DOHH2 (cell line): Measurements from ENCODE around the gene ADAMTS9.

ENCODE experiments used
- H3F3A ChIP-seq: fragments of 200-600 bp; sonication (generic), shearing (Covaris generic); 2 replicates; pipeline ENCODE4 v1.6.0; 2016; ENCODE audit warnings: antibody characterized with exemption, mild to moderate bottlenecking; ENCODE audit not compliant: control insufficient read depth, insufficient read depth
- H3K27ac ChIP-seq: fragments of 200-600 bp; sonication (generic); 2 replicates; pipeline ENCODE4 v1.5.1; 2014; ENCODE audit warnings: low read depth, mild to moderate bottlenecking, low read length, moderate library complexity
- H3K27me3 ChIP-seq: fragments of 200-600 bp; sonication (generic); 2 replicates; pipeline ENCODE4 v1.6.1; 2014; ENCODE audit warnings: mild to moderate bottlenecking, low read length, mixed read lengths; ENCODE audit not compliant: control insufficient read depth
- H3K36me3 ChIP-seq: fragments of 200-600 bp; sonication (generic); 2 replicates; pipeline ENCODE4 v1.6.1; 2014; ENCODE audit warnings: mild to moderate bottlenecking, low read length, moderate library complexity, mixed read lengths; ENCODE audit not compliant: control insufficient read depth
- H3K4me1 ChIP-seq: fragments of 200-600 bp; sonication (generic); 2 replicates; pipeline ENCODE4 v1.6.1; 2014; ENCODE audit warnings: mild to moderate bottlenecking, low read length, mixed read lengths; ENCODE audit not compliant: control insufficient read depth
- H3K4me2 ChIP-seq: fragments of 200-600 bp; sonication (generic); 2 replicates; pipeline ENCODE4 v1.6.0; 2014; ENCODE audit warnings: mild to moderate bottlenecking, low read length, moderate library complexity
- H3K4me3 ChIP-seq: fragments of 200-600 bp; sonication (generic); 2 replicates; pipeline ENCODE4 v1.5.1; 2014; ENCODE audit warnings: mild to moderate bottlenecking, low read length, mixed read lengths
- H3K79me2 ChIP-seq: fragments of 200-600 bp; sonication (generic); 2 replicates; pipeline ENCODE4 v1.6.1; 2014; ENCODE audit warnings: mild to moderate bottlenecking, low read length, mixed read lengths; ENCODE audit not compliant: control insufficient read depth
- H3K9me2 ChIP-seq: fragments of 200-600 bp; sonication (generic); replicated peaks from 2 replicates; pipeline ENCODE4 v1.6.1; 2014; ENCODE audit warnings: mild to moderate bottlenecking, low read length, mixed read lengths; ENCODE audit not compliant: control insufficient read depth
- H3K9me3 ChIP-seq: fragments of 200-600 bp; sonication (generic); 2 replicates; pipeline ENCODE4 v1.6.1; 2014; ENCODE audit warnings: antibody characterized with exemption, low read length, mixed read lengths; ENCODE audit not compliant: control insufficient read depth, insufficient read depth
- H4K20me1 ChIP-seq: fragments of 200-600 bp; sonication (generic); 2 replicates; pipeline ENCODE4 v1.6.0; 2014; ENCODE audit warnings: low read depth, mild to moderate bottlenecking, antibody characterized with exemption, low read length, moderate library complexity; ENCODE audit not compliant: control insufficient read depth, insufficient read depth
- EZH2phosphoT487 ChIP-seq: fragments of 200-600 bp; sonication (generic); IDR thresholded peaks from 2 replicates; pipeline ENCODE4 v1.6.1; 2017; ENCODE audit warnings: borderline replicate concordance, mild to moderate bottlenecking, antibody characterized with exemption, low read length, moderate library complexity, mixed read lengths
- TF ChIP-seq, protein P1 (sequence below): fragments of 200-600 bp; sonication (generic); IDR thresholded peaks from one replicate; pipeline ENCODE4 v1.5.1; 2014; ENCODE audit warnings: antibody characterized with exemption, mild to moderate bottlenecking, low read depth, low read length; ENCODE audit not compliant: poor library complexity, severe bottlenecking

Gene ADAMTS9

DNA sequence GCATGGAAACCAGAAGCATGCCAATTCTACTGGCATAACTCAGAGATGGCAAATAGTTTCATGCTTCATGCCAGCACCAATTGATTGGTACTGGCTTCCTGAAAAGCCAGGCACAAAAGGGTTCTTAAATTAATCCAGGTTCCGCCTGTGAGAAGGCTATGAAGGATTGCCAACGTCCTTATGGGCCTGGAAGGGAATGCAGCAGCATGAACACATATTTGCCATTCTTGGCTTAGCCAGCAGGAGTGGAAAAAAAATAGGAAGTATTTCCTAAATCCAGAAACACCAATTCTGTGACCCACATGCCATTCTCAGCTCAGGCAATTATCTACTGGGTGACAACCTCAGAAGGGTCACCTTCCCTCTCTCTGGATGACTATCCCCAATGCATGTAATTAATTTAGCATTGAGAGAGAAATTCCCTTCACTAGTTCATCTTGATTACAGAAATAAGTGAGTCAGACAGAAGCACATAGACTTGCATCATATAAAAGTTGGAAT, 36.0 kb downstream of the ADAMTS9 start:
- Histone ChIP-seq H3K9me3 (no peaks in the 10 kb centered on the region), H3F3A (no peaks in the 10 kb centered on the region), H3K4me3 (no peak overlapping the region), H3K4me1 (no peaks in the 10 kb centered on the region), H3K27ac (no peak overlapping the region), H3K36me3 (no peaks in the 10 kb centered on the region), H3K27me3 (no peaks in the 10 kb centered on the region), H3K9me2 (no peaks in the 10 kb centered on the region), H3K4me2 (no peak overlapping the region), H3K79me2 (no peaks in the 10 kb centered on the region), H4K20me1 (no peaks in the 10 kb centered on the region)
- TF ChIP-seq EZH2phosphoT487, result no peak
- TF ChIP-seq, protein P1, sequence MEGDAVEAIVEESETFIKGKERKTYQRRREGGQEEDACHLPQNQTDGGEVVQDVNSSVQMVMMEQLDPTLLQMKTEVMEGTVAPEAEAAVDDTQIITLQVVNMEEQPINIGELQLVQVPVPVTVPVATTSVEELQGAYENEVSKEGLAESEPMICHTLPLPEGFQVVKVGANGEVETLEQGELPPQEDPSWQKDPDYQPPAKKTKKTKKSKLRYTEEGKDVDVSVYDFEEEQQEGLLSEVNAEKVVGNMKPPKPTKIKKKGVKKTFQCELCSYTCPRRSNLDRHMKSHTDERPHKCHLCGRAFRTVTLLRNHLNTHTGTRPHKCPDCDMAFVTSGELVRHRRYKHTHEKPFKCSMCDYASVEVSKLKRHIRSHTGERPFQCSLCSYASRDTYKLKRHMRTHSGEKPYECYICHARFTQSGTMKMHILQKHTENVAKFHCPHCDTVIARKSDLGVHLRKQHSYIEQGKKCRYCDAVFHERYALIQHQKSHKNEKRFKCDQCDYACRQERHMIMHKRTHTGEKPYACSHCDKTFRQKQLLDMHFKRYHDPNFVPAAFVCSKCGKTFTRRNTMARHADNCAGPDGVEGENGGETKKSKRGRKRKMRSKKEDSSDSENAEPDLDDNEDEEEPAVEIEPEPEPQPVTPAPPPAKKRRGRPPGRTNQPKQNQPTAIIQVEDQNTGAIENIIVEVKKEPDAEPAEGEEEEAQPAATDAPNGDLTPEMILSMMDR, result no peak

DNA sequence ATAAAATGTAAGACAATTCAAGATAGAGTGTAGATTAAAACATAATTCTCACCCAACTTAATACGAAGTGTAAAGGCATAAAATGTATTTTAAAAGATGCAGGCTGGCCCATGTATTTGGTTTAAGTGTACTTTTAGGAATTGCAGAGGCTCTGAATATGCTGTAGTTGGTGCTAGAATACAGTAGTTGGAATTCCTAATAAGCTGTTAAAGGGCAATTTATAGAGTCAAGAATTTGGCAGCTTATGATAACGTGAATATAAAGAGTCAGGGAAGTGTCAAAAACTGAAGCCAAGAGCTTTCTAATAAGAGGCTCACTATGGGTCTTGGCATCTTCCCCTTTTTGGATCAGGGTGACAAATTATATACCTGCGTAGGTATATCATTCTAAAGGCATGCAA, 36.5 kb downstream of the ADAMTS9 start:
- Histone ChIP-seq H3K9me3 (no peaks in the 10 kb centered on the region), H3K79me2 (no peaks in the 10 kb centered on the region), H3F3A (no peaks in the 10 kb centered on the region), H3K36me3 (no peaks in the 10 kb centered on the region), H3K9me2 (no peaks in the 10 kb centered on the region), H4K20me1 (no peaks in the 10 kb centered on the region), H3K4me2 (no peak overlapping the region), H3K4me1 (no peaks in the 10 kb centered on the region), H3K27ac (no peak overlapping the region), H3K27me3 (no peaks in the 10 kb centered on the region), H3K4me3 (no peak overlapping the region)
- TF ChIP-seq EZH2phosphoT487, result no peak
- TF ChIP-seq, protein P1, result no peak

DNA sequence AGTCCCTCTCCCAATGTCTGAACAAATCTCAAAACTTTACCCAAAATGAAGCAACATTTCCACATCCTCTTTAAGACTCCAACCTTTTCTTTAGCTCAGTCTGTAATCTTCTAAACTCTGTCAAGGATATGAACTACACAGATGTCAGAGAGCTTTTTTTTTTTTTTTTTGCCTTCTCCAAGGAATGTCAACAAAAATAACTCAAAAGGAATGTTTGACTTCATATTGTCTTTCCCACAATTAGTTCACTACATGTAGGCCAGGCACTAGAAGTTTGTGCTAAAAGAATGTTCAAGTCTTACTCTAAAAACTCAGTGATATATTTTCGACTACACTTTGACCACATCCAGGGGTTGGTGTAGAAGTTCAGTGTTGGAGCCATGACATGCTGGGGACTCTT, 37.1 kb downstream of the ADAMTS9 start:
- Histone ChIP-seq H4K20me1 (no peaks in the 10 kb centered on the region), H3K4me1 (no peaks in the 10 kb centered on the region), H3K36me3 (no peaks in the 10 kb centered on the region), H3K4me2 (no peak overlapping the region), H3K4me3 (no peak overlapping the region), H3K27me3 (no peaks in the 10 kb centered on the region), H3K9me2 (no peaks in the 10 kb centered on the region), H3K27ac (no peak overlapping the region), H3K79me2 (no peaks in the 10 kb centered on the region), H3K9me3 (no peaks in the 10 kb centered on the region), H3F3A (no peaks in the 10 kb centered on the region)
- TF ChIP-seq EZH2phosphoT487, result no peak
- TF ChIP-seq, protein P1, result no peak
